ENCODE results near the gene PEMT.

DNA sequence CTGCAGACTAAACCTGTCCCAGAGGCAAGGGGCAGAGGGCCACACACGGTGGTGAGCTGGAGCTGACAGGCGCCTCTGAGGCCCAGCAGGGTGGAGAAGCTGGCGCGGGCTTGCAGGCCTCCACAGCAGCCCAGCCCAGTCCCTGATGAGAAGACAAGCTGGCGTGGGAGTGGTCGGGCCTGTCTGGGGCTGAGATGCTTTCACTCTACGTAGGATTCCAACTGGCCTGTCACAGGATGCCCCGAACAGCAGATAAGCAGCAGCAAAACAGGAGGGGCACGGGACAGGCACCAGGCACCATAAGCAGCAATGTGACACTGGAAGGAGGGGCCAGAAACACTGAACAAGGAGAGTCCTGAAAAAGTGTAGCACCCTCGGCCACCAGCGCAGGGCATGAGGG is 40.1 kb downstream of the PEMT start:
- TF ChIP-seq, protein P1, sequence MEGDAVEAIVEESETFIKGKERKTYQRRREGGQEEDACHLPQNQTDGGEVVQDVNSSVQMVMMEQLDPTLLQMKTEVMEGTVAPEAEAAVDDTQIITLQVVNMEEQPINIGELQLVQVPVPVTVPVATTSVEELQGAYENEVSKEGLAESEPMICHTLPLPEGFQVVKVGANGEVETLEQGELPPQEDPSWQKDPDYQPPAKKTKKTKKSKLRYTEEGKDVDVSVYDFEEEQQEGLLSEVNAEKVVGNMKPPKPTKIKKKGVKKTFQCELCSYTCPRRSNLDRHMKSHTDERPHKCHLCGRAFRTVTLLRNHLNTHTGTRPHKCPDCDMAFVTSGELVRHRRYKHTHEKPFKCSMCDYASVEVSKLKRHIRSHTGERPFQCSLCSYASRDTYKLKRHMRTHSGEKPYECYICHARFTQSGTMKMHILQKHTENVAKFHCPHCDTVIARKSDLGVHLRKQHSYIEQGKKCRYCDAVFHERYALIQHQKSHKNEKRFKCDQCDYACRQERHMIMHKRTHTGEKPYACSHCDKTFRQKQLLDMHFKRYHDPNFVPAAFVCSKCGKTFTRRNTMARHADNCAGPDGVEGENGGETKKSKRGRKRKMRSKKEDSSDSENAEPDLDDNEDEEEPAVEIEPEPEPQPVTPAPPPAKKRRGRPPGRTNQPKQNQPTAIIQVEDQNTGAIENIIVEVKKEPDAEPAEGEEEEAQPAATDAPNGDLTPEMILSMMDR (IDR thresholded peaks at IDR 0.05) = no peak
- TF ChIP-seq EZH2 (IDR thresholded peaks at IDR 0.05; ENCODE audit: borderline replicate concordance, insufficient read depth, low read depth, low read length, poor library complexity, severe bottlenecking) = no peak
